GM19467 (cell line): ENCODE measurements around the gene LIF.

Experiments
- ATAC-seq: cut with Tn5 transposase; IDR thresholded peaks from one replicate; pipeline ENCODE4 v1.9.1; 2021; ENCODE audit warnings: mild to moderate bottlenecking, moderate library complexity; ENCODE audit not compliant: unreplicated experiment

The LIF gene

GRCh38 chr22:30265131-30265720 lies 18.7 kb upstream of the LIF start:
- no peak for ATAC-seq

- ATAC-seq, result no peak
Observed at GRCh38 chr22:30263883-30264282, 17.3 kb upstream of the LIF start.

- ATAC-seq, result no peak
Observed at GRCh38 chr22:30262917-30263741, 16.6 kb upstream of the LIF start.

- ATAC-seq, result no peak
Observed at GRCh38 chr22:30262112-30262511, 15.6 kb upstream of the LIF start.

GRCh38 chr22:30261134-30261533 lies 14.6 kb upstream of the LIF start:
- no peak for ATAC-seq

- ATAC-seq, result no peak
Observed at GRCh38 chr22:30260682-30261081, 14.1 kb upstream of the LIF start.

- ATAC-seq, result no peak
Observed at GRCh38 chr22:30260276-30260675, 13.7 kb upstream of the LIF start.

GRCh38 chr22:30254314-30254713 lies 7.8 kb upstream of the LIF start:
- ATAC-seq, result no peak

- no peak for ATAC-seq
Observed at GRCh38 chr22:30253205-30253852, 6.8 kb upstream of the LIF start.

GRCh38 chr22:30252411-30253204 lies 6.0 kb upstream of the LIF start:
- ATAC-seq, result no peak

- no peak for ATAC-seq
Observed at GRCh38 chr22:30251711-30252110, 5.2 kb upstream of the LIF start.

- ATAC-seq, result no peak
Observed at GRCh38 chr22:30250661-30251267, 4.2 kb upstream of the LIF start.

GRCh38 chr22:30250039-30250565 lies 3.5 kb upstream of the LIF start:
- ATAC-seq, result no peak

- ATAC-seq, result no peak
Observed at GRCh38 chr22:30249049-30250038, 2.8 kb upstream of the LIF start.

GRCh38 chr22:30248484-30248883 lies 1.9 kb upstream of the LIF start:
- ATAC-seq, result no peak

GRCh38 chr22:30247974-30248373 lies 1.4 kb upstream of the LIF start:
- no peak for ATAC-seq

GRCh38 chr22:30247561-30247960 lies 1.0 kb upstream of the LIF start:
- no peak for ATAC-seq

GRCh38 chr22:30246814-30247376 lies 336 bp upstream of the LIF start:
- no peak for ATAC-seq
